H9 (cell line): ENCODE measurements around the gene DLL3. TPM values are rescaled to one million over a fixed set of nuclear protein-coding genes. Genes with fewer than 3 reads are reported as not detected.
"Not testable (repeated sequence)": the region's sequence is repeated elsewhere in the genome, so short reads cannot be mapped to it uniquely, and the experiment has no call there.

Source experiments
- DNase-seq: peaks from one replicate; pipeline ENCODE4 v3.0.0-alpha.2; 2017
- H2AFZ ChIP-seq: one replicate; pipeline ENCODE4 v1.6.1; 2013; ENCODE audit warnings: mild to moderate bottlenecking, low read length, control low read depth, moderate library complexity
- H2AK5ac ChIP-seq: 2 replicates; pipeline ENCODE4 v1.6.1; 2013; ENCODE audit warnings: low read length, control low read depth, mixed read lengths; ENCODE audit not compliant: insufficient read length
- H2BK120ac ChIP-seq: one replicate; pipeline ENCODE4 v1.6.1; 2013; ENCODE audit warnings: low read depth, mild to moderate bottlenecking, low read length, control low read depth, inconsistent platforms; ENCODE audit not compliant: poor library complexity, severe bottlenecking
- H2BK12ac ChIP-seq: 2 replicates; pipeline ENCODE4 v1.6.1; 2013; ENCODE audit warnings: low read length, control low read depth, mixed read lengths, low read depth; ENCODE audit not compliant: insufficient read length
- H2BK15ac ChIP-seq: 2 replicates; pipeline ENCODE4 v1.6.1; 2013; ENCODE audit warnings: low read depth, low read length, control low read depth
- H2BK20ac ChIP-seq: one replicate; pipeline ENCODE4 v1.6.1; 2013; ENCODE audit warnings: low read depth, mild to moderate bottlenecking, low read length, control low read depth, inconsistent platforms; ENCODE audit not compliant: poor library complexity, severe bottlenecking
- H2BK5ac ChIP-seq: 2 replicates; pipeline ENCODE4 v1.6.1; 2013; ENCODE audit warnings: low read length, control low read depth, mixed read lengths; ENCODE audit not compliant: insufficient read length
- H3K14ac ChIP-seq: 2 replicates; pipeline ENCODE4 v1.6.1; 2013; ENCODE audit warnings: low read length, control low read depth; ENCODE audit not compliant: insufficient read depth
- H3K18ac ChIP-seq: 2 replicates; pipeline ENCODE4 v1.6.1; 2013; ENCODE audit warnings: low read depth, mild to moderate bottlenecking, mixed read lengths, low read length, control low read depth; ENCODE audit not compliant: insufficient read length
- H3K23ac ChIP-seq: 2 replicates; pipeline ENCODE4 v1.6.1; 2013; ENCODE audit warnings: low read length, control low read depth, mixed read lengths, low read depth; ENCODE audit not compliant: insufficient read length
- H3K23me2 ChIP-seq: 2 replicates; pipeline ENCODE4 v1.6.1; 2013; ENCODE audit warnings: low read depth, mild to moderate bottlenecking, mixed read lengths, low read length, control low read depth; ENCODE audit not compliant: insufficient read length, poor library complexity, severe bottlenecking
- H3K27ac ChIP-seq: 2 replicates; pipeline ENCODE4 v1.5.1; 2013; ENCODE audit warnings: low read length, control low read depth, mixed read lengths, low read depth; ENCODE audit not compliant: insufficient read length
- H3K27me3 ChIP-seq: 2 replicates; pipeline ENCODE4 v1.6.1; 2013; ENCODE audit warnings: low read length, control low read depth, inconsistent platforms; ENCODE audit not compliant: insufficient read depth
- H3K4ac ChIP-seq: 2 replicates; pipeline ENCODE4 v1.6.1; 2013; ENCODE audit warnings: low read depth, mild to moderate bottlenecking, control low read depth, inconsistent platforms, low read length, moderate library complexity
- H3K4me1 ChIP-seq: 2 replicates; pipeline ENCODE4 v1.6.1; 2013; ENCODE audit warnings: low read length, control low read depth, inconsistent platforms; ENCODE audit not compliant: insufficient read depth
- H3K4me2 ChIP-seq: 2 replicates; pipeline ENCODE4 v1.6.1; 2013; ENCODE audit warnings: low read length, control low read depth, mixed read lengths; ENCODE audit not compliant: insufficient read length, insufficient read depth
- H3K56ac ChIP-seq: 2 replicates; pipeline ENCODE4 v1.6.1; 2013; ENCODE audit warnings: low read depth, mild to moderate bottlenecking, mixed read lengths, low read length, control low read depth; ENCODE audit not compliant: insufficient read length
- H3K79me1 ChIP-seq: 2 replicates; pipeline ENCODE4 v1.6.1; 2013; ENCODE audit warnings: low read depth, mild to moderate bottlenecking, moderate library complexity, low read length, control low read depth, inconsistent platforms; ENCODE audit not compliant: insufficient read depth, poor library complexity, severe bottlenecking
- H3K79me2 ChIP-seq: 2 replicates; pipeline ENCODE4 v1.6.1; 2013; ENCODE audit warnings: low read length, control low read depth, inconsistent platforms; ENCODE audit not compliant: insufficient read depth
- H3K9ac ChIP-seq: 2 replicates; pipeline ENCODE4 v1.6.1; 2013; ENCODE audit warnings: low read length, control low read depth, mixed read lengths; ENCODE audit not compliant: insufficient read length; ENCODE audit errors: extremely low read depth
- H3K9me3 ChIP-seq: one replicate; pipeline ENCODE4 v1.6.1; 2013; ENCODE audit warnings: low read depth, low read length, inconsistent platforms; ENCODE audit not compliant: control insufficient read depth
- H3T11ph ChIP-seq: one replicate; pipeline ENCODE4 v1.6.1; 2013; ENCODE audit warnings: mild to moderate bottlenecking, low read length, control low read depth, inconsistent platforms
- H4K20me1 ChIP-seq: one replicate; pipeline ENCODE4 v1.6.1; 2013; ENCODE audit not compliant: control insufficient read depth, insufficient read length, insufficient read depth
- H4K5ac ChIP-seq: 2 replicates; pipeline ENCODE4 v1.6.1; 2013; ENCODE audit warnings: low read depth, mild to moderate bottlenecking, mixed read lengths, low read length, control low read depth; ENCODE audit not compliant: insufficient read length
- H4K8ac ChIP-seq: replicated peaks from 2 replicates; pipeline ENCODE4 v1.6.1; 2013; ENCODE audit warnings: low read length, control low read depth, mixed read lengths, low read depth; ENCODE audit not compliant: insufficient read length
- H4K91ac ChIP-seq: 2 replicates; pipeline ENCODE4 v1.6.1; 2013; ENCODE audit warnings: low read depth, mild to moderate bottlenecking, moderate library complexity, mixed read lengths, low read length, control low read depth; ENCODE audit not compliant: insufficient read length
- H3K27ac Mint-ChIP-seq, 3 experiments: 2 replicates in 2 of 3; 3 replicates in 1 of 3; pipeline ENCODE4 v1.8.0; 2020 to 2021; ENCODE audit warnings: mixed read lengths in 3 of 3, mild to moderate bottlenecking in 1 of 3, moderate library complexity in 1 of 3
- H3K27me3 Mint-ChIP-seq: 2 replicates; pipeline ENCODE4 v1.8.0; 2021; ENCODE audit warnings: low read depth, mild to moderate bottlenecking, moderate library complexity, mixed read lengths
- H3K36me3 Mint-ChIP-seq, 3 experiments: 2 replicates in 2 of 3; 3 replicates in 1 of 3; pipeline ENCODE4 v1.8.0; 2020 to 2021; ENCODE audit warnings: low read depth in 3 of 3, mixed read lengths in 3 of 3; ENCODE audit not compliant: insufficient read depth in 1 of 3
- H3K4me1 Mint-ChIP-seq, 2 experiments: 2 replicates each; pipeline ENCODE4 v1.8.0; 2020; ENCODE audit warnings: mixed read lengths in 2 of 2
- H3K4me3 Mint-ChIP-seq, 2 experiments: 2 replicates in 1 of 2; 3 replicates in 1 of 2; pipeline ENCODE4 v1.8.0; 2020 to 2021; ENCODE audit warnings: mild to moderate bottlenecking in 2 of 2, mixed read lengths in 2 of 2, moderate library complexity in 1 of 2
- H3K9me3 Mint-ChIP-seq, 2 experiments: 2 replicates in 1 of 2; 3 replicates in 1 of 2; pipeline ENCODE4 v1.8.0; 2020; ENCODE audit warnings: mild to moderate bottlenecking in 2 of 2, mixed read lengths in 2 of 2, moderate library complexity in 1 of 2
- CTCF ChIP-seq: fragments of 200-600 bp; sonication (generic); conservative IDR thresholded peaks from 3 replicates; pipeline ENCODE4 v1.8.0; 2021; ENCODE audit warnings: antibody characterized with exemption, mild to moderate bottlenecking
- WGBS: extraction: QIAGEN DNeasy Blood & Tissue Kit; methylation state at CpG from one replicate; pipeline ENCODE4 v1.1.7; 2013; ENCODE audit warnings: missing lambda C conversion rate, low lambda C conversion rate, mixed read lengths; ENCODE audit not compliant: insufficient read length; ENCODE audit errors: extremely low coverage; 5-methylcytosine and 5-hydroxymethylcytosine counted together
- total RNA-seq: library from RNA; stranded (reverse); gene quantifications from 2 replicates; pipeline ENCODE4 v1.2.1, GENCODE V29; 2021

Gene DLL3
- total RNA-seq, 1 experiment from 2014 or later: 2.5 TPM

- no peaks in the 10 kb centered on the region for H3K4me1 ChIP-seq
- peaks cover 2% of the 10 kb centered on the region for H4K20me1 ChIP-seq
- TF ChIP-seq CTCF: no peak
These were observed 49.5 kb upstream of the DLL3 start for GRCh38 chr19:39449116-39449797.

GRCh38 chr19:39451257-39451656 is 47.5 kb upstream of the DLL3 start:
- not testable (repeated sequence) for H3K4me1 ChIP-seq, H2BK20ac ChIP-seq, H3K27me3 ChIP-seq, H3K23ac ChIP-seq, H4K91ac ChIP-seq, H2BK12ac ChIP-seq, H3K9me3 ChIP-seq, DNase-seq, H3K27me3 Mint-ChIP-seq, H3K14ac ChIP-seq, H3K4me1 Mint-ChIP-seq, H4K5ac ChIP-seq, H3K4ac ChIP-seq, H3K4me2 ChIP-seq, H3K27ac ChIP-seq, H2BK5ac ChIP-seq, H3K56ac ChIP-seq, H2AK5ac ChIP-seq, H3K18ac ChIP-seq, H3K9me3 Mint-ChIP-seq, H3K4me3 Mint-ChIP-seq, H2AFZ ChIP-seq, H4K20me1 ChIP-seq, H3K9ac ChIP-seq, H4K8ac ChIP-seq, H2BK120ac ChIP-seq, H3K23me2 ChIP-seq, H2BK15ac ChIP-seq, H3T11ph ChIP-seq
- Mint-ChIP-seq H3K27ac (peak overlapping the region in 1 of 3 experiments; percentile 44; a peak in 1 of 7 replicates), H3K36me3 (peaks cover 26 to 70% (median 55%) of the 10 kb centered on the region in 3 experiments; a peak in 6 of 7 replicates)
- Histone ChIP-seq H3K79me2 (peaks cover 34% of the 10 kb centered on the region; the same call in 1 of the 2 replicates), H3K79me1 (peaks cover 13% of the 10 kb centered on the region)
- WGBS: no CpG with 5 or more reads among the region's 8 CpGs

More at GRCh38 chr19:39449116-39449797, 49.5 kb upstream of the DLL3 start:
- Histone ChIP-seq H4K8ac (no peak overlapping the region), H2BK12ac (no peak overlapping the region), H3K56ac (no peak overlapping the region), H3K14ac (no peak overlapping the region), H3K9ac (peak overlapping the region; percentile 36), H3K4me2 (no peak overlapping the region), H2BK120ac (no peak overlapping the region), H2BK20ac (no peak overlapping the region), H3K27ac (no peak overlapping the region), H4K91ac (no peak overlapping the region), H3K4ac (no peak overlapping the region), H3K23me2 (peaks cover 5% of the 10 kb centered on the region), H3K79me2 (peaks cover 43% of the 10 kb centered on the region; the same call in 1 of the 2 replicates), H3T11ph (no peak overlapping the region), H3K9me3 (no peaks in the 10 kb centered on the region), H2BK15ac (no peak overlapping the region), H2BK5ac (no peak overlapping the region), H2AK5ac (no peak overlapping the region), H3K23ac (no peak overlapping the region), H3K18ac (no peak overlapping the region), H4K5ac (no peak overlapping the region), H2AFZ (no peak overlapping the region), H3K79me1 (peaks cover 11% of the 10 kb centered on the region), H3K27me3 (no peaks in the 10 kb centered on the region)
- Mint-ChIP-seq H3K36me3 (peaks cover 23 to 64% (median 49%) of the 10 kb centered on the region in 3 experiments; a peak in 6 of 7 replicates), H3K4me1 (peaks cover 10 to 15% of the 10 kb centered on the region in 2 experiments), H3K27ac (peak overlapping the region in 2 of 3 experiments; percentile 81 to 89; a peak in 4 of 7 replicates), H3K9me3 (peaks cover 0 to 5% of the 10 kb centered on the region in 2 experiments; a peak in 2 of 5 replicates), H3K4me3 (peak overlapping the region in 1 of 2 experiments; percentile 25; a peak in 2 of 5 replicates), H3K27me3 (no peaks in the 10 kb centered on the region)
- no CpG with 5 or more reads among the region's 8 CpGs for WGBS
- DNase-seq: no peak
